SIG-M5 treated with dmso at 0.1 percent for 504 hours (cell line): ENCODE data around the gene BLID.

Source experiments
- DNase-seq: peaks from one replicate; lab custom pipeline; 2025; ENCODE audit not compliant: unreplicated experiment; lab: John Stamatoyannopoulos, UW

BLID gene

DNA sequence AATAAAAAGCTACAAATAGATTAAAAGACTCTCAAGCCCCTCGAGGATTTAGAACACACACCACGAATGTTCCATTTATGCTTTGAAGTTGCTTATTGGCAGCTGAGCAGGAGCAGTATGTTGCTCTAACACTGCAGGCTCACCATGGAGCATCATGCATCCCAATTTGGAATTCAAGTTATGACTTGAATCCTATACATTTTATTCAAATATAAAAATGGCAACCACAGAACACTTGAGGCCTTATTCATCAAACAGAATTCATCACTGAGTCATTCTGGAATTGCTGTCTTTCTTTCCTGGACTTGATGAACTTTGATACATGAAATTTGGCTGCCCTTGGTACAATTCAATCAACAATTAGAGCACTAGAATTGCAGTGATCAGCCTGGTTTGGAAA lies 24.5 kb upstream of the BLID start:
- no peak for DNase-seq

DNA sequence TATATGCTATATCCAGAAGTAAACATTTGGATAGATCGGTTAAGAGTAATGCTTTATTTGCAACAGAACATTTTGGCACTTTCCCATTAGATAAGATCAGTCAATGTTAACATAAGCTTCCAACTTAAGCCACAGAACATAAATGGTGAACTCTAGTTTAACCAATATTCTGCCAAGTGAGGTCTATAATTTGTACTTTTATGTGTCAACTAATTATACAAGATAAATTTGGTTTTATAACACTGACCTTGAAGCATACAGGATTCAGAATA lies 23.5 kb upstream of the BLID start:
- DNase-seq = no peak

DNA sequence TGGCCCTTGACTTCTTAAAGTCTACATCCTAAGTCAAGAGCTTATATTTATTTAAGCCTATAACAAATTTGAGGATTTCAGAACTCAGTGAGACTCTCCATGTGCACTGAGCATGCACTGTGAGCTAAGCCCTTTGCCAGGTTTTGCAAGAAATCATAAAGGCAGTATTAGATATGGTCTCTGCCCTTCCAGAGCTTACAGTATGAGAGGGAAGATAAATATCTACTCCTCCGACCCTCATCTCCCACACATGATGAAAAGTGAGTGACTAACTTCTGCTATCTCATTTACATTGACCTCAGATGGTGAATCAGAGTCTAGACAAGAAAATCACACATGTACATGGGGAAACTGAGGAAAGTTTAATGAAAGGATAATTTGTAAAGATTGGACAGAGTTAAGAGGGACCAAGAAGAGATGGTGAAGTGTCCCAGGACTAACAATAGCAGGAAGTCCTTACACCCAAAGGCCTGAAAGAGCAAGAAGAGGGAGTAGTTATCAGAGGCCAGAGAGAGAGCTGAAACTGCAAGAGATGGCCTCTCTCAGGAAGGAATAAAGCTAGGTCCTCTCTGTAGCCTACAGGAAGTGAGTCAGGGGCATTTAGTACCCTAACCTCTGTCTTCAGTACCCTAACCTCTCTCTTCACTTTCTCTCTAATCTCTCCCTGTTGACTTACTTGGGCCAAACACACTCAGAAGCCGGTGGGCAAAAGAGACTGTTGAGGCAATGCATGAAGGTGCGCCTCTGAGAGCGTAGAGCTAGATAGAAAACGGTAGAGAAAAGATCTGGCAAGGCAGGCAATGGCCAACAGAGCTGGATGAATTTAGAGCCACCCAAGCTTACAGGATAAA lies 23.0 kb upstream of the BLID start:
- no peak for DNase-seq

DNA sequence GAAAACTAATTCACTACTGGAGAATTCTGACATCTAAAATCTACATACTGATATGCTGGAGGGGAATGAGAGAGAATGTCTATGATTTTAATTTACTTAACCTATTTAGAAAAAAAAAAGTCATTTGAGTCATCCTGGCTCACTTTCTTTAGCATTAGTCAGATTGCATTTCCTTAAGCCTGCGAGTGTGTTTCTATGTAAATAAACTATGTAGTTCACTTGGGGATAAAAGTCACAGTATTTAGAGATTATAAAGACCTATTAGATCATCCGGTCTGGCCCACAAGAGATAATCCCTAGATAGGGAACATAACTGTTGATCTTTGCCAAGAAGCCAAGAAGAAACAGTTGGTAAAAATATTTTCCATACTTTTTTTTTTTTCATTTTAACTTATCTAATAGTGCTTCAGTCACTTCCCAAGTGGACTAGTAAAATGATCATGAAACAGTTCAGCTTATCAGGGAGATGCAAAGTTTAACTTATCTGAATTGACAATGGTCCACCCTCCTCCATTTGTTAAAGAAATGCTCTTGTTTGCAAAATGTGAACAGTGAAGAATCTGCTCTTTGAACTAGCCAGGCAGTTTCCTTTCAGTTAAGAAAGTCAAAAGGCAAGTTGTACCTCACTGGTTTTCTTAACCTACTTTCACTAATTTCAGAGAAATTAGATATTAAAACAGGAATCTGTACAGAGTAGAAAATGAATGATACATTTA lies 21.2 kb upstream of the BLID start:
- DNase-seq = no peak

DNA sequence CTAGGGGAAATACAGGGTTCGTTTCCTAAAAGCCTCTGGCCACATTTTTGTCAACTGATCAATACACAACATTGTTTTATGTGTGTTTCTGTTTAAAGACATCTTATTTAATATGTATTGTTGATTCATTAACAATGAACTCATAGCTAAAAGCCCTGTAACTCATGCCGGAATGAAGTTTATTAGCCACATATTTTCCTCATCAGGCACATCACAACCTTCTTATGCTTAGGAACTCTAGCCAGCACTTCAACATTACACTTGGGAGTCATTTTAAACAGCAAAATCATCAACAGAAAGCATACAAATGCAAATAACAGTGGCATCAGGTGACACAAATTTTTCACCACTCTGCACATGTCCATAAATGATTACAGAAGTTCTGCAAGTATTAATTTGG lies 15.1 kb upstream of the BLID start:
- DNase-seq = no peak

- no peak for DNase-seq
Observed at GRCh38 chr11:122128146-122128545, 12.1 kb upstream of the BLID start.

DNA sequence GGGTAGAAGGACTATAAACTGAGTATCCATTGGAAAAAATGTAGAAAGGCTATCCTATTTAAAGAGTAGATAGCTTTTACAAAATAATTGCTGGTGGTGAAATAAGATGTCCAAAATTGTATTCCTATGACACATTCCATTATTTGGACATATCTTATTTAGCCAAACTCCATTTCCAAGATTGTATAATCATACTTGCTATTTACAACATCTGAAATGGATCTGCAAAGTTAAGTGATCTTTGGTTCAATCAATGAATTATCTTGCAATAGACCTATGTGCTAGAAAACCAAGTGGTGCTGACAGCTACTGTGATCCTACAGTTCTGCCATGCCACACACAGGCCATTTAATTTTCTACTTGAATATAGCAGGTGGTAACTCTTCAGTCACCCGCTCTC lies 11.0 kb upstream of the BLID start:
- DNase-seq = no peak

GRCh38 chr11:122126024-122126688 lies 10.1 kb upstream of the BLID start:
- no peak for DNase-seq

DNA sequence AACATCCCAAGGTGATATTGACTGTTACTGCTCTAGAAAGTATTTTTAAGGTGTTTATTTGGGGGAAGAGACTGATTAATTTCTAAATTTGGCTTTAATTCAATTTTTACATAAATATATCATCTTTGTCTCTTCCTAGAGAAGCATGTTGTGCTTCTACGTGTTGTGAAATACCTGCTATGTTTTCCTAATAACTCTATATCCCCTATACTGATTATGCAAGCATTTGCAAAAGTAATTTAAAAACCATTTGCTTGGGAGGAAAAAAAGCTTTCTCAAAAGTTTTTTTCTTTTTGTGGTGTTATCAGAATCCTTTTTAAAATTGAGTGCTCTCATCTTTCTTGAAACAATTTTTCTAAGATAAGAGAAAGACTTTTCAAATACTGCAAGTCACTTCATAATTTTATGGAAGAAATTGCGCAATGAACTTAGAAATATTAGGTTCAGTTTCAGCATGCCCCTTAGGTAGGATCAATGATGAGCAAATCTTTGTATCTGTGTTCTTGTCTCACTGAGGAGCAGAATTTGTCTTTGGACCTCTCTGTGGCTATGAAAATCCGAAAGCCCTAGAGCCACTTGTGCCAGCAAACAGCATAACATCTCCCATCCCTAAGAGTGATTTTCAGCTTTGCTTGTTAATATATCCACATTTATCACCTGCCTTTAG lies 7.4 kb upstream of the BLID start:
- DNase-seq = no peak

DNA sequence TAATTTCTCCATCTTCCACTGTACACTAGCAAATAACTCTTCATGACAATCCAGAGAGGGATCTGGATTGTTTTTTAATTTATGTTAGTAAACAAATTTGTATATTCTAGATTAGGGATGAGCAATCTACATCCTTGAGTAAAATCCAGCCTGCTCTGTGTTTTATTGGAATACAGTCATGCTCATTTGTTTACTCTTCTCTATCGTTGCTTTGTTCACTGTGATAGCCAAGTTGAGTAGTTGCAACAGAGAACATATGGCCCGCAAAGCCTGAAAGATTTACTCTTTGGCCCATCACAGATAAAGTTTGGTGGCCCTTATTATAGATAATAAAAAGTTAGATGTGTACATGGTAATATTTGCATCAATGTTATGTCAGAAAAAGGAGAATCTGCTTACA lies 6.2 kb upstream of the BLID start:
- DNase-seq = no peak

GRCh38 chr11:122120096-122120495 lies 4.1 kb upstream of the BLID start:
- no peak for DNase-seq

- DNase-seq = no peak
Observed at GRCh38 chr11:122116591-122116990, 576 bp upstream of the BLID start.

- no peak for DNase-seq
Observed at GRCh38 chr11:122114976-122115375, 1.0 kb downstream of the BLID start.

DNA sequence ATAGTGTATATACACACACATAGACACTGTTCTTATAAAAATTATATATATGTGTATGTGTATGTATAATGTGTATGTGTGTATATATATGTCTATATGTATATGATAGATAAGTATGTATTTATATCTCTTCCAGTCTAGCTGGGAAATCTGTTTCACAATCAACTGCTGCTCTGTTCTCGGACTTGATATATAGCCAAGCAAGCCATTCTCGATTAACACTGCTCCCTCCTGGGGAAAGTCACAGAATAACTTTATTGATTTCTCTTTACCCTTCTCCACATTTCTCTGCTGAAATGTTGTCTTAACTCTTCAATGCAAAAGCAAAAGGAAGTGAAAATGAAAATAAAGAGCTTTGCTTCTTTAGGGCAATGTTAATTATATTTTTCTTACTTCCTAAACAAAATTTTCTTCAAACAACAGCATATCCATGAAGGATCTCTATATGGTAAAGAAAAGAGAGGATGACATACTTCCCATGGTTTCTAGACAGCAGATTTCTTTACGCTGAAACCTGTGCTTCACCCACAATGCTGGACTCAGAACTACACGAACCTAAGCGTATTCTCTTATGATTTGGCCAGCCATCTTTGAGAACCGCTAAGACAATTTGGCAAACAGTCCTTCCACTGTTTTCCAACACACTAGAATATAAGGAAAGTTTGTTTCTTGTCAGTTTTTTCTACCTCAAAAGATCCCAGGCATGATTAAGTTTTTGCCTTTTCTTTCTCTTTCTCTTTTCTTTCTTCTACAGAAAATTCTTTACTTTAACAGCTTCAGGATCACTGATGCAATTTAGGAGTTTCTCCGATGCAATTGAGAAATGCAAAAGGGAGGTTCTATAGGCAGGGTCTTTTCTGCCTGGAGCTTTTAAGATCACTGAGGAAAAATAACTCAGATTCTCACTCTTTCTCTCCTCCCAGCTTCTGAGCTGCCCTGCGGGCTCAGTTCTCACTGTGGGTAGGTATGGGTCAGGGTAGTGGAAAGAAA lies 1.9 kb downstream of the BLID start:
- no peak for DNase-seq

DNA sequence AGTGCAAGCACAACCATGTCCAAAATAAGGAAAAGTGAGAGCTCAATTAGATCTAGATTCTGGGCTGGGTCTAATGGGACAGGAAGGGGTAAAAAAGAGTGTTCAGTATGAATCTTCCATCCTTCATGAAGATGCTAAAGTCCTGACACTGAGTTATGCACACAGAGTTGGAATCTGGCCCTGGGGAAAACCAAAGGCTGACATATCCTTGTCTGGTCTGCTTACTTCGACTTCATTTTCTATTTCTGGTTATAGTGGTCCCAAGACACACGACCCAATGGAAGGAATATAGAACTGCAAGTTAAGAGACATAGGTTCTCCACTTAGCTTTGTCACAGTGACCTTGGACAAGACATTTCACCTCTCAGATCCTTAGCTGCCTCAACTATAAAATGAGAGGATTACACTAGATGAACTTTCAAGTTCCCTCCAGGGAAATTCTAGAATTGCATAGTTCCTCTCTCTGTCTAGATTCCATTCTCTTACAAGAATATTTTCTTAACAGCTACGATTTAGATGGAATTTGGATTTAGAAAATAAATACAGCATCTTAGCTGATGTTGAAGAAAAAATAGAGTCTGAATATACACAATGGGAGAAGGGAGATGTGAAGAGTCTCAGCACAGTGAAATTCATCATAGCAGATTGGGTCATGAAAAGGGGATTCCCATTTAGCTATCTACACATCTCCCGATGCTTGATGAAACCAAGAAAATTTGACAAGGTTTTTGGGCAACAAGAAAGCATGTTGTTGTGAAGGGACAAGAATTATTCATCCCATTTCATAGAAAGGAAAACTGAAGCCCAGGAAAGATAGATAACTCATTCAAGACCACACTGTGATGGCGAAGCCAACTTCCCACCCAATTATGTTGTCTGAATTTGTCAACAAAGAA lies 3.3 kb downstream of the BLID start:
- DNase-seq = no peak

GRCh38 chr11:122109932-122110331 lies 6.1 kb downstream of the BLID start:
- DNase-seq = no peak

DNA sequence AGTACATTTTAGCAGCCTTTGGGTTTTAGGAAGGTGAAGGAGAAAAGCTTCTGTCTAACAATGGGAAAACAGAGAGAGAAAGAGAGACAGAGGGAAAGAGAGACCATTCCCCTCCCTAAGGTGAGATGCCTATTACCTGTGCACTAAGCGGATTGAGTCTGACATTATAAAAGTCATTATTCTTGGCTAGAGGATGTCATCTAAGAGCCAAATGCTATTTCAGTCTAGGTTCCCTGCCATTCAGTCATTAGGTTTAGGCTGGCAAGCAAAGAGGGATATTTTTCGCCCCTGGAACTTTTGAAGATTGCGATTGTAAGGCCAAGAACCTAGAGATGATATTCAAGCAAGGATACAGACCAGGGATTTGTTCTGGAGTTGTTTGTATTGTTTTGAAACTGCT lies 7.2 kb downstream of the BLID start:
- no peak for DNase-seq

GRCh38 chr11:122108192-122108799 lies 7.7 kb downstream of the BLID start:
- no peak for DNase-seq

DNA sequence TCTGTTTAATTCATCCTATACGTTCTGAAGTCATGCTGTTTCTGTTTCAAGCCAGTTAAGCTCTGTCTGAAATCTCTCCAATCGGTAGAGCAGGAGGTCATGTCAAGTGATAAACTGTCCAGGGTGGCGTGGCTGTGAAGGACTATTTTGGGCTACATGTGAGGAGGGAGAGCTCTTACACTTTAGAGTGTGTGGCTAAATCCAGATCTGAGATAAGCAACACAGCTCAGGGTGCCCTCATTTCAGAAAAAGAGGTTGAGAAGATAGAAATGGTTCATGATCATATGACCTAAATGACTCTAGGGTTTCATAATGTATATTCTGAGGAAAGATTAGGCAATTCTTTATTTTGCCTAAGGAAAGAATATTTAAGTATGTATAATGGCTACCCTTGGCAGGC lies 8.4 kb downstream of the BLID start:
- no peak for DNase-seq
